ENCODE measurements around the gene ZNF829. TPM values are rescaled to one million over a fixed set of nuclear protein-coding genes. Genes with fewer than 3 reads are reported as not detected.

Gene ZNF829
- total RNA-seq, 5 donors from 2014 or later (not counting 1 experiment from before 2014, with no cell fraction given), result 4.4 to 7.8 (median 6.7) TPM

Other genes with a start within 250 kb of the ZNF829 start
- gene ZNF461, start 249.5 kb downstream of the ZNF829 start, total RNA-seq, result 10 to 100 TPM in 4 of 5 donors, 1 to 10 TPM in 1; 9.7 to 15.7 (median 12.9) TPM
- gene ZNF567, start 228.7 kb downstream of the ZNF829 start, total RNA-seq, result 10 to 100 TPM in 4 of 5 donors, 1 to 10 TPM in 1; 8.7 to 19.1 (median 12.6) TPM
- gene ZNF850, start 143.5 kb downstream of the ZNF829 start, total RNA-seq, result 1 to 10 TPM; 1.5 to 5.7 (median 4.7) TPM
- gene ZNF790, start 77.9 kb downstream of the ZNF829 start, total RNA-seq, result 10 to 100 TPM in 3 of 5 donors, 1 to 10 TPM in 2; 4.7 to 12.9 (median 11.7) TPM
- 10 to 100 TPM in 4 of 5 donors, 1 to 10 TPM in 1; 8.3 to 16.4 (median 11.7) TPM for gene ZNF345, start 65.4 kb downstream of the ZNF829 start, total RNA-seq
- gene ZNF568, start within 50 bp of the ZNF829 start, total RNA-seq, result 10 to 100 TPM in 3 of 5 donors, 1 to 10 TPM in 2; 7.8 to 24.5 (median 19.3) TPM
- 10 to 100 TPM in 3 of 5 donors, 1 to 10 TPM in 2; 9.5 to 28.2 (median 26.2) TPM for gene ZNF420, start 162.1 kb upstream of the ZNF829 start, total RNA-seq

Data from T-cell (primary cell).